OCI-LY7 (cell line): ENCODE measurements around the gene ZSCAN26. TPM values are rescaled to one million over a fixed set of nuclear protein-coding genes. Genes with fewer than 3 reads are reported as not detected.

ENCODE experiments used
- BruUV-seq: library from RNA; stranded (reverse); fragments of 400-500 nt; replicated peaks from 2 replicates; lab custom pipeline; 2021; lab: Mats Ljungman, UMichigan
- CTCF ChIA-PET: fragments of 300-600 bp; sonication (Branson Sonifier 250); formaldehyde crosslinking; loops from one replicate; lab custom pipeline; 2022; ENCODE audit warnings: antibody characterized with exemption; ENCODE audit not compliant: unreplicated experiment; lab: Charles Lee
- POLR2A ChIA-PET: fragments of 300-600 bp; sonication (Branson Sonifier 250); formaldehyde crosslinking; loops from one replicate; lab custom pipeline; 2022; ENCODE audit warnings: antibody characterized with exemption; lab: Charles Lee
- DNase-seq: peaks from one replicate; pipeline ENCODE4 v3.0.0-alpha.2; 2015; ENCODE audit warnings: low spot score
- H2AFZ ChIP-seq: fragments of 200-600 bp; sonication (generic), shearing (Covaris generic); 2 replicates; pipeline ENCODE4 v1.6.1; 2014; ENCODE audit warnings: mild to moderate bottlenecking, antibody characterized with exemption, low read length, moderate library complexity
- H3K27ac ChIP-seq: fragments of 200-600 bp; sonication (generic); 2 replicates; pipeline ENCODE4 v1.5.1; 2014; ENCODE audit warnings: mixed run types, low read depth, mild to moderate bottlenecking, moderate library complexity, low read length, inconsistent platforms; ENCODE audit not compliant: poor library complexity, severe bottlenecking
- H3K36me3 ChIP-seq: fragments of 200-600 bp; sonication (generic); 2 replicates; pipeline ENCODE4 v1.6.1; 2014; ENCODE audit warnings: mild to moderate bottlenecking, antibody characterized with exemption, low read length, moderate library complexity, mixed read lengths; ENCODE audit not compliant: insufficient read depth
- H3K4me1 ChIP-seq: fragments of 200-600 bp; sonication (generic); 2 replicates; pipeline ENCODE4 v1.5.1; 2014; ENCODE audit warnings: mild to moderate bottlenecking, low read length; ENCODE audit not compliant: insufficient read depth, poor library complexity, severe bottlenecking
- H3K4me2 ChIP-seq: fragments of 200-600 bp; sonication (generic); 2 replicates; pipeline ENCODE4 v1.6.1; 2014; ENCODE audit warnings: mild to moderate bottlenecking, low read length
- H3K4me3 ChIP-seq: fragments of 200-600 bp; sonication (generic); 2 replicates; pipeline ENCODE4 v1.5.1; 2014; ENCODE audit warnings: mild to moderate bottlenecking, low read depth, low read length; ENCODE audit not compliant: poor library complexity, severe bottlenecking
- H3K79me2 ChIP-seq: fragments of 200-600 bp; sonication (generic); 2 replicates; pipeline ENCODE4 v1.6.1; 2016; ENCODE audit warnings: low read depth, mild to moderate bottlenecking, low read length, moderate library complexity, mixed read lengths; ENCODE audit not compliant: insufficient read depth
- H3K9me2 ChIP-seq: fragments of 200-600 bp; sonication (generic); 2 replicates; pipeline ENCODE4 v1.6.1; 2016; ENCODE audit warnings: mild to moderate bottlenecking, low read length, mixed read lengths; ENCODE audit not compliant: insufficient read depth
- H3K9me3 ChIP-seq: fragments of 200-600 bp; sonication (generic); 2 replicates; pipeline ENCODE4 v1.6.1; 2014; ENCODE audit warnings: mild to moderate bottlenecking, mixed run types, low read length, mixed read lengths
- H4K20me1 ChIP-seq: fragments of 200-600 bp; sonication (generic); 2 replicates; pipeline ENCODE4 v1.6.1; 2014; ENCODE audit warnings: mild to moderate bottlenecking, antibody characterized with exemption, low read length, moderate library complexity, mixed read lengths; ENCODE audit not compliant: insufficient read depth
- CTCF ChIP-seq: fragments of 200-600 bp; sonication (generic); conservative IDR thresholded peaks from 2 replicates; pipeline ENCODE4 v1.5.1; 2014; ENCODE audit warnings: mild to moderate bottlenecking, antibody characterized with exemption, low read length, moderate library complexity, mixed read lengths
- EZH2phosphoT487 ChIP-seq: fragments of 200-600 bp; sonication (generic); IDR thresholded peaks from 2 replicates; pipeline ENCODE4 v1.6.1; 2018; ENCODE audit warnings: low read depth, borderline replicate concordance, mild to moderate bottlenecking, mixed run types, antibody characterized with exemption, low read length, moderate library complexity, mixed read lengths
- intact Hi-C: fragments of 100-400 bp; cut with micrococcal nuclease; formaldehyde crosslinking; loops from one replicate; pipeline ENCODE4 v1.10.0; 2022; ENCODE audit not compliant: unreplicated experiment
- total RNA-seq, 2 experiments: library from RNA; depleted of rRNA in 1 of 2; stranded (reverse); fragments of >200 nt in 1 of 2; shearing (Covaris generic) in 1 of 2; gene quantifications; 2 replicates each; pipeline ENCODE4 v1.2.3, GENCODE V29; 2014 to 2022

ZSCAN26 gene
- total RNA-seq, 2 experiments from 2014 or later: 2.8 to 6.8 TPM

DNA sequence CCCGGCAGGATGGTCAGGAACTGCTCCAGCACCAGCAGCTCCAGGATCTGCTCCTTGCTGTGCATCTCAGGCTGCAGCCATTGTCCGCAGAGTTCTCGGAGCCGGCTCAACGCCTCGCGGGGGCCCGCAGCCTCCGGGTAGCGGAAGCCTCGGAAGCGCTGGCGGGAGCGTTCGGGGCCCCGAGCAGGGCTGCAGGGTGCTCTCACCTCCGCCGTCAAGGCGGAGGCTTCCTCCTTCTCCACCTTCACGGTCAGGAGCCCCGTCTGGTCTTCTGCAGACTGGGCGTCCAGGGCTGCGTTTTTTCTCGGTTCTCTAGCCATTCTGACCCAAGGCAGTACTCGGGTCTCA is 15.3 kb upstream of the ZSCAN26 start:
- peak overlapping the region; percentile 99 for H3K4me3 ChIP-seq
- TF ChIP-seq CTCF: no peak
- TF ChIP-seq EZH2phosphoT487: no peak
- peaks cover 16% of the 10 kb centered on the region for H3K79me2 ChIP-seq
- H3K27ac ChIP-seq: peak overlapping the region; percentile 47
- 0 out of 2 replicates have a peak, but pooled peaks cover 4% of the 10 kb centered on the region for H4K20me1 ChIP-seq
- H3K36me3 ChIP-seq: peaks cover 27% of the 10 kb centered on the region
- ChIA-PET CTCF (interaction anchor here (1.2 kb wide), 1 partner anchor 110 kb away, joined by 7 read pairs; the partner anchor contains the start of gene ZKSCAN8), POLR2A (interaction anchor here (0.6 to 3.0 kb wide), 5 partner anchors 15 to 114 kb away, joined by 3 to 24 read pairs (median 9); partner anchors contain the start of genes ZKSCAN8 and ZSCAN26)
- DNase-seq: peak; percentile 65
- H3K9me2 ChIP-seq: no peaks in the 10 kb centered on the region
- peak overlapping the region; percentile 83 for H3K4me2 ChIP-seq
- intact Hi-C loops: loop anchor here (1.0 to 5.0 kb wide), 6 partner anchors 15 to 147 kb away; partner anchors contain the start of genes PGBD1, ZKSCAN8, ZSCAN12 and ZSCAN26
- H3K4me1 ChIP-seq: peaks cover 21% of the 10 kb centered on the region
- BruUV-seq: TSS peak; percentile 54
- peaks cover 4% of the 10 kb centered on the region; the same call in 1 of the 2 replicates for H3K9me3 ChIP-seq
- peak overlapping the region; percentile 98 for H2AFZ ChIP-seq

DNA sequence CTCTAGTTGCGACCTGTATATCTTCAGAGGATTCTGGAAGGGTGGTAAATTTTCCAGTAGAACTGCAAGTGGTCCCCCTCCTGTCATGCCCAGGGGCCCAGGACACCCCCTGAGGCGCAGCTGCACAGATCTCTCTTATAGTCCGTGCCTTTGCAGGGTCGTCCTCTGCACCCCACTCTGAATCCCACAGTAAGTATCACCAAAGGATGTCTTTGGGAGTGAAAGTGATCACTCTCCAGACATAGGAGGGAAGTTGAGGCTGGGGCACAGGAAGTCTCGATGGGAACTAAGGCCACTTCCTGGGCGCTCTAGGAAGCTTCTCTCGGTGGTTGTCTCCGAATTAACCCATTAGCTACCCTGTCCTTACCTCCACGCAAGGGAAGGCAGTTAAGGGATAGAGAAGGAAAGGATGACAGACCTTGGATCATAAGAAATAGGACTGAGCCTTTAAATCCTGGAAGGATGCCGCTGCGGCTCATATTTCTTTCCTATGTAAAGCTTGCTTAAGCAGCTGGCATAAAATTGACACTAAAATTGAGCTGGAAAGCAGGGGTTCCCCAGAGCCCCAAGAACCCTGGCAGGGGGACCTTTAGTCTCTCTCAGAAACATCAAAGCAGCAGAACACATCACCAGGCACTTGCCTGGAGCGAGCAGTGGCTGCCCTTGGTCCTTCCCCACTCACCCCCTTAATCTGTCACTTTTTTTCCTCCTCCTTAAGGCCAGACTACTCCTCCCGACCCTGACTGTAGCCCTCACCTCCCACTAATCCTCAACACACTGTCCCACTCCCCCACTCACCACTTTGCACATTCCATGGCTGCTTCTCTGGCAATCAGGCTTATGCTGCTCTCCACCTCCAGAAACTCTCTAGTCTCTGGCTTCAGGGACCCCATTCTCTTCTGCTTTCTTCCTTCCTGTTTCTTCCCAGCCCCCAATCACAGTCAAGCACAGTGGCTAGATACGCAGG is 14.7 kb upstream of the ZSCAN26 start, which contains the start of gene ZKSCAN4:
Gene ZKSCAN4, minus strand, starts transcription at position 261 of the 967 bp plus-strand sequence. CDS start 289 bp downstream, outside the sequence.
- Histone ChIP-seq H2AFZ (peak within 1 kb of the TSS; percentile 98), H3K27ac (peak within 1 kb of the TSS; percentile 47), H3K4me3 (peak within 1 kb of the TSS; percentile 99), H3K4me1 (peaks cover 21% of the 10 kb centered on the region), H3K4me2 (peak within 1 kb of the TSS; percentile 83), H3K36me3 (peaks cover 21% of the 10 kb centered on the region; the same call in 1 of the 2 replicates), H4K20me1 (0 out of 2 replicates have a peak, but pooled peaks cover 4% of the 10 kb centered on the region), H3K9me2 (no peaks in the 10 kb centered on the region), H3K79me2 (peaks cover 16% of the 10 kb centered on the region), H3K9me3 (peaks cover 4% of the 10 kb centered on the region; the same call in 1 of the 2 replicates)
- intact Hi-C loops: loop anchor here (1.0 to 5.0 kb wide), 6 partner anchors 15 to 147 kb away; partner anchors contain the start of genes PGBD1, ZKSCAN8, ZSCAN12 and ZSCAN26
- no TSS peak for BruUV-seq
- TF ChIP-seq CTCF (no peak), EZH2phosphoT487 (no peak)
- POLR2A ChIA-PET: interaction anchor here (0.5 to 3.0 kb wide), 13 partner anchors 12 to 1714 kb away, joined by 3 to 24 read pairs (median 3); partner anchors contain the start of genes PGBD1, ZKSCAN8 and ZSCAN26
- CTCF ChIA-PET: interaction anchor here (1.1 to 1.2 kb wide), 2 partner anchors 111 to 153 kb away, joined by 3 to 7 read pairs; partner anchors contain the start of gene ZKSCAN8
- peak; percentile 92 for DNase-seq
